Caco-2 (cell line): ENCODE measurements around the gene NBEAL2. TPM values are rescaled to one million over a fixed set of nuclear protein-coding genes. Genes with fewer than 3 reads are reported as not detected.

Experiments used
- BruUV-seq: library from RNA; stranded (reverse); fragments of 400-500 nt; replicated peaks from 2 replicates; lab custom pipeline; 2021; lab: Mats Ljungman, UMichigan
- CTCF ChIA-PET: fragments of 300-600 bp; sonication (Branson Sonifier 250); formaldehyde crosslinking; loops from one replicate; lab custom pipeline; 2022; ENCODE audit warnings: antibody characterized with exemption; lab: Charles Lee
- POLR2A ChIA-PET: fragments of 300-600 bp; sonication (Branson Sonifier 250); formaldehyde crosslinking; loops from one replicate; lab custom pipeline; 2022; ENCODE audit warnings: antibody characterized with exemption; lab: Charles Lee
- DNase-seq, 2 experiments: peaks; one replicate each; pipeline versions ENCODE4 v3.0.0 to v3.0.0-alpha.2; 2020 to 2022
- H3K27me3 ChIP-seq: replicated peaks from 2 replicates; pipeline ENCODE4 v1.6.0; 2011; ENCODE audit warnings: low read length; ENCODE audit not compliant: control insufficient read depth, insufficient read depth
- H3K36me3 ChIP-seq: 2 replicates; pipeline ENCODE4 v1.5.1; 2011; ENCODE audit warnings: low read length; ENCODE audit not compliant: control insufficient read depth, insufficient read depth
- H3K4me1 ChIP-seq: fragments of 250-450 bp; sonication (Bioruptor Pico); 2 replicates; pipeline ENCODE4 v1.5.1; 2020; ENCODE audit warnings: mild to moderate bottlenecking
- H3K4me3 ChIP-seq: 2 replicates; pipeline ENCODE4 v1.5.1; 2011; ENCODE audit warnings: low read depth, mild to moderate bottlenecking, control low read depth, low read length
- H3K9me3 ChIP-seq: fragments of 250-450 bp; sonication (Bioruptor Pico); 2 replicates; pipeline ENCODE4 v1.5.1; 2020; ENCODE audit warnings: mild to moderate bottlenecking, moderate library complexity
- H3K27ac Mint-ChIP-seq: one replicate; pipeline ENCODE4 v1.8.0; 2022; ENCODE audit warnings: mixed read lengths; ENCODE audit not compliant: unreplicated experiment
- H3K27me3 Mint-ChIP-seq: one replicate; pipeline ENCODE4 v1.8.0; 2022; ENCODE audit warnings: mixed read lengths; ENCODE audit not compliant: insufficient read depth, unreplicated experiment
- H3K36me3 Mint-ChIP-seq: one replicate; pipeline ENCODE4 v1.8.0; 2022; ENCODE audit warnings: mild to moderate bottlenecking, mixed read lengths; ENCODE audit not compliant: insufficient read depth, unreplicated experiment
- H3K4me1 Mint-ChIP-seq: one replicate; pipeline ENCODE4 v1.8.0; 2022; ENCODE audit warnings: low read depth, mixed read lengths; ENCODE audit not compliant: unreplicated experiment
- H3K4me3 Mint-ChIP-seq: one replicate; pipeline ENCODE4 v1.8.0; 2022; ENCODE audit warnings: mild to moderate bottlenecking, moderate library complexity, mixed read lengths; ENCODE audit not compliant: unreplicated experiment
- H3K9me3 Mint-ChIP-seq: one replicate; pipeline ENCODE4 v1.8.0; 2022; ENCODE audit warnings: mixed read lengths; ENCODE audit not compliant: unreplicated experiment
- intact Hi-C: fragments of 100-400 bp; cut with micrococcal nuclease; formaldehyde crosslinking; loops from one replicate; pipeline ENCODE4 v1.10.0; 2022; ENCODE audit not compliant: unreplicated experiment
- total RNA-seq: library from RNA; stranded (reverse); gene quantifications from 2 replicates; pipeline ENCODE4 v1.2.3, GENCODE V29; 2022
- TF ChIP-seq, protein P1 (sequence below), 2 experiments: fragments of 200-600 bp in 1 of 2; IDR thresholded peaks; 1 replicate in 1 of 2; 2 replicates in 1 of 2; pipeline versions ENCODE4 v1.5.1 to v1.8.0; 2011 to 2022; ENCODE audit warnings: antibody characterized with exemption in 1 of 2, control low read depth in 1 of 2, inconsistent platforms in 1 of 2, low read depth in 1 of 2, low read length in 1 of 2, mild to moderate bottlenecking in 1 of 2, moderate library complexity in 1 of 2; ENCODE audit not compliant: insufficient read depth in 1 of 2, severe bottlenecking in 1 of 2, unreplicated experiment in 1 of 2

Gene NBEAL2
- total RNA-seq, 1 experiment from 2014 or later, result 62.4 TPM

- intact Hi-C loops, result no loop called here
- no peaks in the 10 kb centered on the region for H3K27me3 ChIP-seq
- peaks cover 1% of the 10 kb centered on the region; the same call in 1 of the 2 replicates for H3K36me3 ChIP-seq
- H3K9me3 Mint-ChIP-seq, result no peaks in the 10 kb centered on the region
- TSS peak; percentile 81 for BruUV-seq
- H3K27me3 Mint-ChIP-seq, result no peaks in the 10 kb centered on the region
- no peak overlapping the region for H3K27ac Mint-ChIP-seq
- ChIA-PET CTCF (no interaction called here), POLR2A (no interaction called here)
- no peaks in the 10 kb centered on the region for H3K4me1 Mint-ChIP-seq
- H3K9me3 ChIP-seq, result no peaks in the 10 kb centered on the region
- 0 out of 2 replicates have a peak, but pooled peaks cover 9% of the 10 kb centered on the region for H3K4me1 ChIP-seq
- TF ChIP-seq, protein P1, sequence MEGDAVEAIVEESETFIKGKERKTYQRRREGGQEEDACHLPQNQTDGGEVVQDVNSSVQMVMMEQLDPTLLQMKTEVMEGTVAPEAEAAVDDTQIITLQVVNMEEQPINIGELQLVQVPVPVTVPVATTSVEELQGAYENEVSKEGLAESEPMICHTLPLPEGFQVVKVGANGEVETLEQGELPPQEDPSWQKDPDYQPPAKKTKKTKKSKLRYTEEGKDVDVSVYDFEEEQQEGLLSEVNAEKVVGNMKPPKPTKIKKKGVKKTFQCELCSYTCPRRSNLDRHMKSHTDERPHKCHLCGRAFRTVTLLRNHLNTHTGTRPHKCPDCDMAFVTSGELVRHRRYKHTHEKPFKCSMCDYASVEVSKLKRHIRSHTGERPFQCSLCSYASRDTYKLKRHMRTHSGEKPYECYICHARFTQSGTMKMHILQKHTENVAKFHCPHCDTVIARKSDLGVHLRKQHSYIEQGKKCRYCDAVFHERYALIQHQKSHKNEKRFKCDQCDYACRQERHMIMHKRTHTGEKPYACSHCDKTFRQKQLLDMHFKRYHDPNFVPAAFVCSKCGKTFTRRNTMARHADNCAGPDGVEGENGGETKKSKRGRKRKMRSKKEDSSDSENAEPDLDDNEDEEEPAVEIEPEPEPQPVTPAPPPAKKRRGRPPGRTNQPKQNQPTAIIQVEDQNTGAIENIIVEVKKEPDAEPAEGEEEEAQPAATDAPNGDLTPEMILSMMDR (IDR thresholded peaks at IDR 0.05; ENCODE audit: insufficient read depth in 1 of 2, low read depth in 1 of 2, low read length in 1 of 2, severe bottlenecking in 1 of 2, unreplicated experiment in 1 of 2), result no peak
- peaks cover 38% of the 10 kb centered on the region for H3K36me3 Mint-ChIP-seq
- no peak for DNase-seq
- no peak overlapping the region for H3K4me3 ChIP-seq
- H3K4me3 Mint-ChIP-seq, result no peak overlapping the region
These were observed 37.5 kb downstream of the NBEAL2 start for GRCh38 chr3:47016934-47017435.

DNA sequence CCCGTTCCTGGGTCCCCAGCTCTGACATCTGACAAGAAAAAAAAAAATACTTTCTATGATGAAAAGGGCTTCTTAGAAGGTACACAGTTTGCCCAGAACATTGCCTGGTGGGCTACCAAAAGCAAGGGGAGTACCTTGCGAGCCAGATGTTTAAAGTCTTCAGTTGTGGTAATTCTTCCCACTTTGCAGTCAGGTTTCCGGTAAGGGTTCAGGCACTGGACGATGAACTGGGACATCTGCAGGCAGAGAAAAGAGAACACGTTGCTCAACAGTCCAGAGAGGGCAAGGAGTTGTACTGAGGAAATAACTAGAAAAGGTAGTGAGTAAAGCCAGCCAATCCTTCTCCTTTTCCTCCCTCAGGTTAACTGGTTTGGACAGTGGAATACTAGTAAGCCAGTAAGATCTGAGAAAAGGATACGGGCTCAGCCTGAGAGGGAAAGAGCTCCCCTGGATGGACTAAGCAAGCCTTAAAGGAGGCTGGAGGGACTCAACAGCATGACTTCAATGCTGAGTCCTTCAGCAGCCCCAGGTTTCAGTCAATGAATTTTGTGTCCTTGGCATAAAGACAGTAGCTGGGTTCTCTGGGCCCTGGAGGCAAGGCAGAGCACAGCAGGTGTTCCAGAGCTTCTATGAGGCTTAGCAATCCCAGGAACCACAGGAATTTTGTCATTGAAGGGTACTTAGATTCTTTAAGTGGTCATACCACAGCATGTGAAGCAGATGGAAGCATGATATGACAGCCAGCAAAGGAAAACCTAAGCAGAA lies 38.2 kb downstream of the NBEAL2 start:
- peaks cover 38% of the 10 kb centered on the region for H3K36me3 Mint-ChIP-seq
- no TSS peak for BruUV-seq
- H3K27me3 Mint-ChIP-seq, result no peaks in the 10 kb centered on the region
- CTCF ChIA-PET, result interaction anchor here (0.6 kb wide), 1 partner anchor 33 kb away, joined by 5 read pairs; no protein-coding TSS in a partner anchor
- TF ChIP-seq, protein P1 (IDR thresholded peaks at IDR 0.05; ENCODE audit: insufficient read depth in 1 of 2, low read depth in 1 of 2, low read length in 1 of 2, severe bottlenecking in 1 of 2, unreplicated experiment in 1 of 2), result no peak
- no peak overlapping the region for H3K27ac Mint-ChIP-seq
- intact Hi-C loops, result no loop called here
- H3K4me1 ChIP-seq, result 0 out of 2 replicates have a peak, but pooled peaks cover 9% of the 10 kb centered on the region
- POLR2A ChIA-PET, result no interaction called here
- no peaks in the 10 kb centered on the region for H3K27me3 ChIP-seq
- H3K9me3 Mint-ChIP-seq, result no peaks in the 10 kb centered on the region
- H3K36me3 ChIP-seq, result peaks cover 1% of the 10 kb centered on the region; the same call in 1 of the 2 replicates
- H3K9me3 ChIP-seq, result no peaks in the 10 kb centered on the region
- H3K4me1 Mint-ChIP-seq, result no peaks in the 10 kb centered on the region
- no peak for DNase-seq
- no peak overlapping the region for H3K4me3 Mint-ChIP-seq
- H3K4me3 ChIP-seq, result no peak overlapping the region

DNA sequence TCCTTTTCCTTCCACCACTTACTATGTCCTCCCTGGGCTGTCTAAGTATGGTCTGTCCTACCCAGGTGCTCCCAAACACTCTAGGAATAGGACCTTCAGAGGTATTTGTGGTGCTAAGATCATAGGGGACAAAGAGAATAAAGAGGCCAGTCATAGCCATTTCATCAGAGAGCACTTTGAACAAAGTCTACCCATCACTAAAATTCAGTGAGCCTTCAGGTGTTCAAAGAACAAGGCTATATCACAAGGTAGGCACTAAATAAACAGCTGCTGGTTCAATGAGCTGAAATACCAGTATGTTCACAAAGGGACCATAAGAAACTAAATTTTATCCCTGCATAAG lies 38.8 kb downstream of the NBEAL2 start:
- BruUV-seq, result no TSS peak
- peaks cover 38% of the 10 kb centered on the region for H3K36me3 Mint-ChIP-seq
- Histone ChIP-seq H3K4me3 (no peak overlapping the region), H3K27me3 (no peaks in the 10 kb centered on the region), H3K36me3 (peaks cover 1% of the 10 kb centered on the region; the same call in 1 of the 2 replicates), H3K4me1 (0 out of 2 replicates have a peak, but pooled peaks cover 9% of the 10 kb centered on the region), H3K9me3 (no peaks in the 10 kb centered on the region)
- intact Hi-C loops, result no loop called here
- no peak for DNase-seq
- H3K4me3 Mint-ChIP-seq, result no peak overlapping the region
- no peaks in the 10 kb centered on the region for H3K9me3 Mint-ChIP-seq
- H3K27me3 Mint-ChIP-seq, result no peaks in the 10 kb centered on the region
- no peaks in the 10 kb centered on the region for H3K4me1 Mint-ChIP-seq
- TF ChIP-seq, protein P1 (IDR thresholded peaks at IDR 0.05; ENCODE audit: insufficient read depth in 1 of 2, low read depth in 1 of 2, low read length in 1 of 2, severe bottlenecking in 1 of 2, unreplicated experiment in 1 of 2), result no peak
- ChIA-PET POLR2A (no interaction called here), CTCF (interaction anchor here (0.6 kb wide), 1 partner anchor 33 kb away, joined by 5 read pairs; no protein-coding TSS in a partner anchor)
- no peak overlapping the region for H3K27ac Mint-ChIP-seq
